ENCODE data around the gene IL3. TPM values are rescaled to one million over a fixed set of nuclear protein-coding genes. Genes with fewer than 3 reads are reported as not detected.

IL3 gene
- total RNA-seq, 1 donor from 2014 or later, result not detected

DNA sequence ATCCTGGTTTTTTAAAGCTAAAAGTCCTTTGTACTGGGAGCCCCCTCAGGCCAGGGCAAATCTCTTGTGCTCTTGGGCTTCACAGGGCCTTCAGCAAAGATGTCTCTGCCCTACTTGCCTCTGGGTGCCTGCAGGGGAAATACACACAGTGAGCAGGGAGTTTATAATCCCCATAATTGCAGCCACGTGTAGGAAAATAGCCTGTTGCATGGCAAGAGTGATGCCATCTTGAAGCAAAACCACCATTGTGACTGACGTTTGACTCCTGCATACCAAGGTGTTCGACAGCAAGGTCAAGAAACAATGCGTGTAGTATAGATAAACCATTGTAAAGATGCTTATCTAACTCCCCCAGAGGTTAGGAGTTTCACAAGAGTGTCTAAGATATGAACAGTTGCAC, 11.4 kb upstream of the IL3 start:
- Histone ChIP-seq H2AFZ (ENCODE audit: low read depth, low read length) (no peak overlapping the region), H4K20me1 (ENCODE audit: insufficient read depth, low read length) (no peaks in the 10 kb centered on the region), H3K9me3 (ENCODE audit: insufficient read depth, low read depth, low read length) (no peaks in the 10 kb centered on the region), H3K9ac (ENCODE audit: low read length) (no peak overlapping the region), H3K79me2 (ENCODE audit: insufficient read depth, low read length) (no peaks in the 10 kb centered on the region), H3K4me1 (ENCODE audit: insufficient read depth, low read length) (no peaks in the 10 kb centered on the region), H3K36me3 (ENCODE audit: insufficient read depth, low read length) (no peaks in the 10 kb centered on the region), H3K27ac (ENCODE audit: low read depth, low read length) (no peak overlapping the region), H3K27me3 (ENCODE audit: insufficient read depth, low read length) (peaks cover 5% of the 10 kb centered on the region), H3K4me3 (ENCODE audit: insufficient read depth, low read depth, low read length) (no peak overlapping the region), H3K4me2 (ENCODE audit: low read length) (no peak overlapping the region)
- Mint-ChIP-seq H3K36me3 (ENCODE audit: low read depth, unreplicated experiment) (peaks cover 2% of the 10 kb centered on the region), H3K27me3 (ENCODE audit: low read depth, unreplicated experiment) (peaks cover 42% of the 10 kb centered on the region), H3K27ac (ENCODE audit: unreplicated experiment) (no peak overlapping the region), H3K4me3 (ENCODE audit: unreplicated experiment) (no peak overlapping the region), H3K9me3 (ENCODE audit: unreplicated experiment) (peaks cover 2% of the 10 kb centered on the region), H3K4me1 (ENCODE audit: low read depth, unreplicated experiment) (no peaks in the 10 kb centered on the region)
- TF ChIP-seq EZH2 (IDR thresholded peaks at IDR 0.05; ENCODE audit: insufficient read depth, low read length), result no peak
- FAIRE-seq (no peak), DNase-seq (ENCODE audit: low read depth) (no peak)

DNA sequence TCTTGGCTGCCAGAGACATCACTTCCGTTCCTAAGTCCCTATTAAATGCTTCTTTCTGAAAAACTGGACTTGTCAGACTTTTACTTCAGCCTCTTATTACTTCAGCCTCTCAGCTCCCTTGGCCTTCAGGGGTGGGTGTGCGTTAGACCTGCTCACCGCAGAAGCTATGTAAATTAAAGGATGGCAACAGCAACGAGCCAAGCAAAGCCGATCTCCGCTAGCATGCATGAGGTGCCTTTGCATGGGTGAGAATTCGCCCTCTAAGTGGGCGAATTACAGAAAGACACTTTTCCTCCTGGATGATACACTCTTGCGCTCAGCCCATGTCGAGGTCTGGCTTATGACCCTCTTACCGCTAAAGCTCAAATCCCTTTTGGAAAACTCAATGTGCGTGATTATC, 10.9 kb upstream of the IL3 start:
- TF ChIP-seq EZH2 (IDR thresholded peaks at IDR 0.05; ENCODE audit: insufficient read depth, low read length), result no peak
- TF ChIP-seq, protein P1, sequence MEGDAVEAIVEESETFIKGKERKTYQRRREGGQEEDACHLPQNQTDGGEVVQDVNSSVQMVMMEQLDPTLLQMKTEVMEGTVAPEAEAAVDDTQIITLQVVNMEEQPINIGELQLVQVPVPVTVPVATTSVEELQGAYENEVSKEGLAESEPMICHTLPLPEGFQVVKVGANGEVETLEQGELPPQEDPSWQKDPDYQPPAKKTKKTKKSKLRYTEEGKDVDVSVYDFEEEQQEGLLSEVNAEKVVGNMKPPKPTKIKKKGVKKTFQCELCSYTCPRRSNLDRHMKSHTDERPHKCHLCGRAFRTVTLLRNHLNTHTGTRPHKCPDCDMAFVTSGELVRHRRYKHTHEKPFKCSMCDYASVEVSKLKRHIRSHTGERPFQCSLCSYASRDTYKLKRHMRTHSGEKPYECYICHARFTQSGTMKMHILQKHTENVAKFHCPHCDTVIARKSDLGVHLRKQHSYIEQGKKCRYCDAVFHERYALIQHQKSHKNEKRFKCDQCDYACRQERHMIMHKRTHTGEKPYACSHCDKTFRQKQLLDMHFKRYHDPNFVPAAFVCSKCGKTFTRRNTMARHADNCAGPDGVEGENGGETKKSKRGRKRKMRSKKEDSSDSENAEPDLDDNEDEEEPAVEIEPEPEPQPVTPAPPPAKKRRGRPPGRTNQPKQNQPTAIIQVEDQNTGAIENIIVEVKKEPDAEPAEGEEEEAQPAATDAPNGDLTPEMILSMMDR (IDR thresholded peaks at IDR 0.05; ENCODE audit: insufficient read depth, low read depth, low read length), result no peak
- H3K4me2 ChIP-seq (ENCODE audit: low read length), result no peak overlapping the region
- FAIRE-seq, result no peak
- H3K4me3 ChIP-seq (ENCODE audit: insufficient read depth, low read depth, low read length), result no peak overlapping the region
- Mint-ChIP-seq H3K9me3 (ENCODE audit: unreplicated experiment) (peaks cover 2% of the 10 kb centered on the region), H3K4me3 (ENCODE audit: unreplicated experiment) (no peak overlapping the region), H3K27ac (ENCODE audit: unreplicated experiment) (no peak overlapping the region), H3K27me3 (ENCODE audit: low read depth, unreplicated experiment) (peaks cover 40% of the 10 kb centered on the region), H3K36me3 (ENCODE audit: low read depth, unreplicated experiment) (no peaks in the 10 kb centered on the region), H3K4me1 (ENCODE audit: low read depth, unreplicated experiment) (no peaks in the 10 kb centered on the region)
- no peaks in the 10 kb centered on the region for H3K79me2 ChIP-seq (ENCODE audit: insufficient read depth, low read length)
- H2AFZ ChIP-seq (ENCODE audit: low read depth, low read length), result no peak overlapping the region
- no peak for DNase-seq (ENCODE audit: low read depth)
- H3K4me1 ChIP-seq (ENCODE audit: insufficient read depth, low read length), result no peaks in the 10 kb centered on the region
- H3K36me3 ChIP-seq (ENCODE audit: insufficient read depth, low read length), result no peaks in the 10 kb centered on the region
- no peak overlapping the region for H3K27ac ChIP-seq (ENCODE audit: low read depth, low read length)
- H3K9me3 ChIP-seq (ENCODE audit: insufficient read depth, low read depth, low read length), result no peaks in the 10 kb centered on the region
- H3K9ac ChIP-seq (ENCODE audit: low read length), result no peak overlapping the region
- H4K20me1 ChIP-seq (ENCODE audit: insufficient read depth, low read length), result no peaks in the 10 kb centered on the region
- H3K27me3 ChIP-seq (ENCODE audit: insufficient read depth, low read length), result peaks cover 5% of the 10 kb centered on the region

DNA sequence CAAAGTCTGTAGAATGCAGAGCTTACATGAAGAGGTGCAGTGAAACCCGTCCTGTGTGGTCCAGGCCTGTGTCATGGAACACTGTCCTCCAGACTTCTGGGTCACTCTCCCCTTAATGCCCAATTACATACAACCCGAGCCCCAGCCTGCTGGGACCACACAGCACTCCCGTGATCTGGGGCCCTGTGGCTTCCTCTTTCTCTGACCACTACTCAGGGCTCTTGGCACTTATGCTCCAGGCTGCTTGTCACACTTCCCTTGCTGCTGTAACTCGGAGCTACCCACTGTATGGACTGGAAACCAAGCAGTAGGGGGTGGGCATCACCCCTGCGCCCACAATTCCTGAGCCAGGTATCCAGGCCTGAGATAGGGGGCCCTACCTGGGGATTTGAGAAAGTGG, 10.3 kb upstream of the IL3 start:
- H3K9me3 ChIP-seq (ENCODE audit: insufficient read depth, low read depth, low read length), result no peaks in the 10 kb centered on the region
- Mint-ChIP-seq H3K4me1 (ENCODE audit: low read depth, unreplicated experiment) (no peaks in the 10 kb centered on the region), H3K36me3 (ENCODE audit: low read depth, unreplicated experiment) (no peaks in the 10 kb centered on the region), H3K9me3 (ENCODE audit: unreplicated experiment) (peaks cover 2% of the 10 kb centered on the region), H3K27me3 (ENCODE audit: low read depth, unreplicated experiment) (peaks cover 43% of the 10 kb centered on the region), H3K4me3 (ENCODE audit: unreplicated experiment) (no peak overlapping the region), H3K27ac (ENCODE audit: unreplicated experiment) (no peak overlapping the region)
- no peak overlapping the region for H3K4me3 ChIP-seq (ENCODE audit: insufficient read depth, low read depth, low read length)
- no peak overlapping the region for H3K4me2 ChIP-seq (ENCODE audit: low read length)
- no peak overlapping the region for H2AFZ ChIP-seq (ENCODE audit: low read depth, low read length)
- no peak for DNase-seq (ENCODE audit: low read depth)
- H3K27ac ChIP-seq (ENCODE audit: low read depth, low read length), result no peak overlapping the region
- no peaks in the 10 kb centered on the region for H3K4me1 ChIP-seq (ENCODE audit: insufficient read depth, low read length)
- H3K79me2 ChIP-seq (ENCODE audit: insufficient read depth, low read length), result no peaks in the 10 kb centered on the region
- H3K9ac ChIP-seq (ENCODE audit: low read length), result no peak overlapping the region
- TF ChIP-seq, protein P1 (IDR thresholded peaks at IDR 0.05; ENCODE audit: insufficient read depth, low read depth, low read length), result no peak
- TF ChIP-seq EZH2 (IDR thresholded peaks at IDR 0.05; ENCODE audit: insufficient read depth, low read length), result no peak
- no peak for FAIRE-seq
- H3K36me3 ChIP-seq (ENCODE audit: insufficient read depth, low read length), result no peaks in the 10 kb centered on the region
- no peaks in the 10 kb centered on the region for H4K20me1 ChIP-seq (ENCODE audit: insufficient read depth, low read length)
- peaks cover 5% of the 10 kb centered on the region for H3K27me3 ChIP-seq (ENCODE audit: insufficient read depth, low read length)
